Stimulated activated CD8-positive, alpha-beta memory T cell treated with anti-CD3 and anti-CD28 coated beads, Interleukin-4, amount 100 ng/mL, for 48 hours (primary cell): ENCODE results near the gene BMP10.

Experiments
- DNase-seq: peaks from one replicate; pipeline ENCODE4 v3.0.0-alpha.2; 2020

BMP10 gene

GRCh38 chr2:68889500-68889899, 18.3 kb upstream of the BMP10 start:
- no peak for DNase-seq

DNA sequence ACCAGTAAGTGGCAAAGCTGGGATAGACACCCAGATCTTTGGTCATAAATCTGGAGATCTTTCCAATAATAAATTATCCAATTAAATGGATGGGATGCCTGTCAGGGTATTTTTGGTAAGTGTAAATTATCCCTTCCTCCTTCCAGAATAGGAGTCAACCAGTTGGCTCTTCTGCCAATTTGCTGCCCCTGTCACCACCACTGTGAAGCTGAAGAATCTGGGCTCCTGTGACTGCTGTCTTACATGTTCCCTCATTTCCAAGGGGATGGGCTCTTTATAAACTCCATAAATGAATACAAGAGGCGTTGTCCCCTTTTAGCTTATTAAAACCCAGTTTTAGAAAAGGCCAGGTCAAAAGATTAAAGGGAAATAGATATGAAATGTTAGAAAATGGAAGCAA, 17.8 kb upstream of the BMP10 start:
- no peak for DNase-seq

GRCh38 chr2:68888038-68888704, 17.0 kb upstream of the BMP10 start:
- no peak for DNase-seq

DNA sequence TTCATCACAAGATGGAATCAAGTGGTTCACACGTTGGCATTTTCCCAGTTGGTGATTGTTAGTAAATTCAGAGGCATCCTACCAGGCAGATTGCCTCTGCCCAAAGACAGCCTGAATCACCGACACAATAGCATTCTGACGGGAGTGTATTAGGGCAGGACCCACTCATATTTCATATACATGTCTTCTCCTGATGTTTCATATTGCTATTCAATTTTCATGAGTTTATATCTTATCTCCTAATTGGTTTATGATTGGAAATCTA, 14.5 kb upstream of the BMP10 start:
- DNase-seq, result no peak

- DNase-seq, result no peak
Measured at GRCh38 chr2:68885074-68885810, 14.0 kb upstream of the BMP10 start.

DNA sequence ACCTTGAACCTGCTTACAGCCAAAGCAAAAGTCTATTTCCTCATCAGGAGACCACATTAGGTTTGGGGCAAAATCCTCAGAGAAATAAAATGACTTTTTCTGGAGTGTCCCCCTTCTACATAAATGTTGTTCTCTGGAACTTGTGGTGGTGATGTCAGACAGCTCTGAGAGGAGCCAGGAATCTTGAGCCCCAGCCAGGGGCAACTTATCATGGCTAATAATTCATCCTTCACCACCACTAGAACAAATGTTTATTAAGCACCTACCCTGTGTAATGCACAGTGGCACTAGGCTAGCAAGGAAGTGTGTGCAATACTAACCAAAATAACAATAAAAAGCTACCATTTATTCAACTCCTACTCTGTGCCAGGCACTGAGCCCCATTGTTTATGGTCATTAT, 9.0 kb upstream of the BMP10 start:
- DNase-seq, result no peak

DNA sequence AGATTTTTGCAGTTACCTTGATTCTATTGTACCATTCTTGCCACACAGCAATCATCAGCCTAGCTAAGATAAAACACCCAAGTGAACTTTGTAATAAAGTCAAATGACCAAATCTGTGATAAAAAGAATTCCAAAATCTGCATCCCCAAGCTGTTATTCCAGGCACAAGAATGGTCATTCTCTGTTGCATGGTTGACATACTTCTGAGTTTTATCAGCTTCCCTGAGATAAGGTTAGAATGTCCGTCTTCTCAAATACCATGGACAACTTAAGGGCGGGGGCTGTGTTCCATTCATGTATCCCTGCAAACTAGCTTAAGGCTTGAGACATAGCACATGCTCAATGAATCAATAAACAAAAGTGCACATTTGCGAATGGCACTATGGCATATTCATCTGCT, 8.1 kb upstream of the BMP10 start:
- DNase-seq, result no peak

- no peak for DNase-seq
Measured at GRCh38 chr2:68878753-68879152, 7.6 kb upstream of the BMP10 start.

DNA sequence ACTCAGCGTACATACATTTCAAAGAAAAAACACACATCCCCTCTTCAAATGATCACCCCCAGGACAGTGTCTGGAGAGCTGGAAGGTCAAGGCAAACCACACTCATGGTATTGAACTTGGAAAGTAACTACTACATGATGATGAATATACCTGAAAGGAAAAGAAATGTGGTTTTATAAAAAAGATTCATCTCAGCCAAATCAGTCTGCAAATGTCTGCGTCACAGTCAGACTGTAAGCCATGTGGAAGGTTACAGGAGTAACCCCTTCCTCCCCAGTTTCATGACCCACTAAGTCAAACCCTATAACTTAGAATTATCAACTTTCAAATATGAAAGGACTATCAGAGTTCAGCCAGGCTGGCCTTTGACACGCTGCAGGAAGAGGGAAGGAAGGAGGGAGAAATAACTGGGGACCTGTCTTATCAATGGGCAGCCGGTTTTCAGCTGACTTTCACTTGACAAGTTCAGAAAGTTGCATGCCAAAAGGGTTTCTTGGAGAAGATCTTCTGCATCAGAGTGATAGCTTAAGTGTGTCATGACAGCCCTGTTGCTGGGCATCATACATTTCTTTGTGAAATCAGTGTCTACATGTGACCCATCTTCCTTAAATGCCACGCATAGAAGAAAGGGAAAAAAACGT, 7.0 kb upstream of the BMP10 start:
- no peak for DNase-seq

- no peak for DNase-seq
Measured at GRCh38 chr2:68877079-68877772, 6.0 kb upstream of the BMP10 start.

DNA sequence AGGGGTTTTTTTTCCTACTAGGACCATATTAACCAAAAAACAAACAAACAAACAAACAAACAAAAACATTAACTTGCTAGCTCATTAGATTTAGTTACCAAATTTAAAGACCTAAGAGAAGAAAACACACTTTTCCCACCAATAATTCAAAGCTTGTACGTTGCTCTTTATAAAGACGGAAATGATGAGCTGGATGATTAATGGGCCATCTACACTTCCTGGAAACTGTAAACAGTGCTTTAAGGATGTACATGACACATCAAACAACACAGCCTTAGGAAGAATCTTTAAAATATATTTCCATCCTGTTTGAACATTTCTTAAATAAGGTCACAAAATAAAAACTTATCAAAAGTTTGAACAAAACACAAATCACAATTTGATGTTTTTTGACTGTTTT, 982 bp downstream of the BMP10 start:
- no peak for DNase-seq

GRCh38 chr2:68865108-68865507, 6.1 kb downstream of the BMP10 start:
- DNase-seq, result no peak

- DNase-seq, result no peak
Measured at GRCh38 chr2:68863996-68864395, 7.2 kb downstream of the BMP10 start.

GRCh38 chr2:68862889-68863288, 8.3 kb downstream of the BMP10 start:
- no peak for DNase-seq

- DNase-seq, result no peak
Measured at GRCh38 chr2:68861330-68861729, 9.9 kb downstream of the BMP10 start.

DNA sequence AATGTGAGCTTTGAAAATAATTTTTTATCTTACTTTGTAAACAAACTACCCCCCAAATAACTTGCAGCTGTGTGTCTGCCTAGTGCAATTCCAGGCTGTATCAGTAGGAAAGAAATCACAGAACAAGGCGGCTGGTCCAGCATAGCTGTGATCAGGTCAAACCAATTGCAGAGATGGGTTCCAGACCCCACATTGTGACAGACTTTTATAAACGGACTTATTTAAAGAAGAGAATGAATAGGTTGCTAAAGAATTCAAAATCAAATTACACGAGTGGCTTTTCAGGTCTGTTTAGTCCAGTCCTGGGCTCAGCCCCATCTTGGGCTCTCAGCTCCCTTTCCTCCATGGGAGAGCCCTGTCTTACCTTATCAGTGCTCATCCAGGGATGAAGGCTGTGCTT, 11.1 kb downstream of the BMP10 start:
- DNase-seq, result no peak

GRCh38 chr2:68857855-68858456, 13.2 kb downstream of the BMP10 start:
- DNase-seq, result no peak

DNA sequence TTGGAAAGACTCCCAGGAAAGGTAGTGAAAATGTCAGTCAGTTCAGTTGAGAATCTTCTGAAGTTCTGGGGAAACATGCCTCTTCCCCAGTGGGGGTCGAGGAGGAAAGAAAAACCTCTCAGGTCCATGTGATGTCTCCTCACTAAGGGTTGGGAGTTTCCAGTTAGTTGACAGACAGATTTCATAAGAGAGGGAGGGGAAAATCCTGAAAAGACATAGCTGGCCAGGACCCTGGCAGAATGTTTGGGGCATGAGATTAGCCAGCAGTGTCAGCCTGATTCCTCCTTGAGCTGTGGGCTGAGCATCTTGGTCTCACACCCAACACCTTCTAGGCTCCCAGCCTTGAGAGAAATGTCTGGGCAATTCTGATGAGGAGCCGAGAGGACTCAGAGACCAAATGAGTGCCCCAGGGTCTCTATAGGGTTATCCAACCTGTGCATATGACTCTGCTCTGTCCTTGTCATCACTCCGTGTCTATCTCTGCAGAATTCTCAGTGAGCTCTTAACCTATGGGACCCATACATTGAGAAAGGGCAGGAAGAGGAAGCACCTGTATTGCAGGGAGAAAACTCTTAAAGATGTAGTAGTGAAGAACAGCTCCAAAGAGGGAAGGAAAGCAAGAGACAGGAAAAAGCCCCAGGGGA, 13.9 kb downstream of the BMP10 start:
- no peak for DNase-seq

DNA sequence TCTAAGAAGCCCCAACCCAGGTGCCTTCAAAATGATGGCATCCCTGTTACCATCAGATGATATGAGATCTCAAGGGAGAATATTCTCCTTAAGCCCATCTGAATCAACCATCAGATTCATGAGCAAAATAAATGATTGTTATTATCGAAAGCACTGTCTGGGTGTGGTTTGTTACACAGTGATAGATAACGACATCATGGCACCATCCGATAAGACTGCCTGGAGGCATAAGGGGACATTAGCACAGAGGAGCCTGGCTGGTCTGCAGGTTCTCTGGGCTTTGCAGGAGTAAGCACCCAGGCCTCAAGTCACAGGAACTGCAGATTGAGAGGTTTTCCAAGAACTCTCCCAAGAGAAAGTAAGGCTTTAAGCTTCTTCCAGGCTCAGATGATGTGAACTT, 15.6 kb downstream of the BMP10 start:
- no peak for DNase-seq

GRCh38 chr2:68854476-68854875, 16.7 kb downstream of the BMP10 start:
- no peak for DNase-seq

DNA sequence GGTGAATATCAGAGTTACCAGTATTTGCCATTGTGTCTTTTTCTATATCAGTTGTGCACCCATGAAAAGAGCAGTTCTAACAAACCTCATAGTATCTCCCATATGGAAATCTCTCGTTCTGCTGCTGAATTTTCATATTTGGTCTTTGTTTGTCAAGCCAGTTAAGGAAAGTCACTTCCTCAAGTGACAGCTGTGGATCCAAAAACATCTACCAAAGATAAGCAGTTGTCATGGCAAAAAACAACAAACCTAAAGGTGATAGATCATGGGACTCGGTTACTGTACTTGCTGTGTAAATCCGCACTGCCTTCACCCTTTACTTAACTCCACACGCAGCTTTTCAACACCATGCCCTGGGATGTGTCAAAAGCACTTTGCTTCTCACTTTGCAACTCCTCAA, 17.3 kb downstream of the BMP10 start:
- no peak for DNase-seq

DNA sequence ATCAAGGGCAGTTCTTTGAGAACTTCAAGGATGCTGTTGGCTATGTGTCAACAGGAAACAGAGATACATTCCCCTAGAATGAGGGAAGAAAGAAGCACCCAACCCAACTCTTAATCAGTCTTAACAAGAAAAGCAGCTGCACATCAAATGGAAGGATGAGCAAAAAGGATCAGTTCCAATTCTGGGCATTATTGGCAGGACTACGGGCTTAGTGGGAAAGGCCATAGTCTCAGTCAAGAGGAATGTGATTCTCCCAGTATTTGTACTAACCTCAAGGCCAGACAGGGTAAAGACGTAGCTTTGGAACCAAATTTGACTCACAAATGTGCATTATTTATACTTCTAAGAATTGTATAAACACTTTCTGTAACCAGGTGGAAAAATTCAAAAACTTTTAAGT, 18.2 kb downstream of the BMP10 start:
- no peak for DNase-seq

GRCh38 chr2:68850524-68850923, 20.7 kb downstream of the BMP10 start:
- no peak for DNase-seq
